ENCODE measurements around the gene FAM228B.

FAM228B gene

DNA sequence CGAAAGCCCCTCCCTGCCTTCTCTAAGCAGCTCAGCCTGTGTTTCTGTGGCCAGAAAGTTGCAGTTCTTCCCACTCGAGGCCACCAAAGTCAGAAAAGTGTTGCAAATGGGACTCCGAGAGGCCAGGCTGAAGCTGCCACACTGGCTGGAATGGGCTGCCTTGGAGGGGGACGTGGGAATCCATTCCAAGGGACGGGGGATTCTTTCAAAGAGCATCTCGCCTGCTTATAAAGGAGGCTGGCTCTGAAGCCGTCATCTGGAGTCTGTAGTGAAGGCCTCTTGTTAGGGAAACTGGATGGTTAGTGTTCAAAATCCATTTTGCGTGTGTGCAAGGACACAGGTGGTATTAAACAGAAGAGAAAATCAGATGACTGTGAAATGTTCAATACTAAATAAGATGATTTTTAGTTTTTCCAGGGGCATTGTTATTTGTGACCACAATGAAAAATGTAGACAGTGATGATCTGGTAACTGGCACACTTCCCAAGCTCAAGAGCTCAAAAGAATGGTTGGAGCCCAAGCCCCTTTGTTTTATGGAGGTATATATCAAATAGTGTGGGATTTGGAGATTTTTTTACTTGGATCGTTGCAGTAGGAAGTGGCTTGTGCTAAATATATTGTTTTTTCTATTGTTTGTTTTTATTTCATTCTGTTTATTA lies 782 bp downstream of the FAM228B start:
- no peak for TF ChIP-seq CTCF (IDR thresholded peaks at IDR 0.05)

DNA sequence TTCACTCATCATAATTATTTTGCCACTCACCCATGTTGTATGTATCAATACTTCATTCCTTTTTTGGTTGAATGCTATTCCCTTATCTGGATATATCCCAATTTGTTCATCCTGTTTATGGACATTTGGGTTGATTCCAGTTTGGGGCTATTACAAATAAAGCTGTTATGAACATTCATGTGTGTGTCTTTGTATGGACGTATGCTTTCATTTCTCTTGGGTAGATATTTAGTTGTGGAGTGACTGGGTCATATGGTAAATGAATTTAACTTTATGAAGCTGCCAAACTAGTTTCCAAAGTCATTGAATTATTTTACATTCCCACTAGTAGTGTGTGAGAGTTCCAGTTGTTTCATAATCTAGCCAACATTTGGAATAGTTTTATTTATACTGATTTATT lies 2.7 kb downstream of the FAM228B start:
- no peak for TF ChIP-seq CTCF (IDR thresholded peaks at IDR 0.05)

GRCh38 chr2:24132543-24132942 lies 9.3 kb downstream of the FAM228B start:
- no peak for TF ChIP-seq CTCF (IDR thresholded peaks at IDR 0.05)

DNA sequence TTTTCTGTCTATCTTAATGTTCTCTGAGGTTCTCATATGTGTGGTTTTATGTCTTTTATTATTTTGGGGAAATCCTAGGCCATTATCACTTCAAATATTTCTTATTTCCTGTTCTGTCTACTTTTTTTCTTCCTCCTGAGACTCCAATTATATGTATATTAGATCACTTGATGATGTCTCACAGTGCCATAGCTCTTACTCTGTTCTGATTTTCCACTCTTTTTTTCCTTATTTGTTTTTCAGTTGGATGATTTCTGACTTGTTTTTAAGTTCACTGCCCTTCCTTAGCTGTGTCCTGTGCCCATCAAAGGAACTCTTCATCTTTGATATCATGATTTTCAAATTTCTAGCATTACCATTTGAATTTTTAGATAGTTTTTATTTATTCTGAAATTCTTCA lies 24.1 kb downstream of the FAM228B start:
- no peak for TF ChIP-seq CTCF (IDR thresholded peaks at IDR 0.05)

DNA sequence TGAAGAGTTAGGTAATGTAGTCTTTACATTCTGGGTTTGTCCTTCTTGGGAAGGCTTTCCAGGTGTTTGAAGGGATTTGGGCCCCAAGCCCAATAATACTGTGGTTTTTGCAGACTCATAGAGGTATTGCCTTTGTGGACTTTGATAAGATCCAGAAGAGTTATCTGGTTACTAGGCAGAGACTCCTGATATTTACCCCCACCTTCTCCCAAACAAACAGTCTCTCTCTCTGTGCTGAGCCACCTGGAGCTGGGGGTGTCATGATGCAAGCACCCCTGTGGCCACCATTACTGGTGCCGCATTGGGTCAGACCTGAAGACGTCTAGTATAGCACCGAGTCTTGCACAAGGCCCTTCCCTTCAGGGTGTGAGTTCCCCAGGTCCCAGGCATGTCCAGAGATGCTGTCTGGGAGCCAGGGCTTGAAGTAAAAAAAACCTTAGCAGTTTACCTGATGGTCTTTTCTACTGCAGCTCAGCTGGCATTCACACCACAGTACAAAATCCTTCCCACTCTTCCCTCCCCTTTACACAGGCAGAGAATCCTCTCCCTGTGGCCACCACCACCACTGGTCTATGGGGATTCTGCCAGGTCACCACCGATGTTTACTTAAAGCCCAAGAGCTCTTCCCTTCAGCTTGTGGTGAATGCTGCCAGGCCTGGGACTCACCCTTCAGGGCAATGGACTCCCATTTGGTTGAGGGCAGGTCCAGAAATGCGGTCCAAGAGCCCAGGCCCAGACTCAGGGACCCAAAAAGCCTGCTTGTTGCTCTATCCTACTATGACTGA lies 29.3 kb downstream of the FAM228B start:
- TF ChIP-seq CTCF (IDR thresholded peaks at IDR 0.05) = no peak

- no peak for TF ChIP-seq CTCF (IDR thresholded peaks at IDR 0.05)
These were observed 30.2 kb downstream of the FAM228B start for GRCh38 chr2:24153478-24153877.

DNA sequence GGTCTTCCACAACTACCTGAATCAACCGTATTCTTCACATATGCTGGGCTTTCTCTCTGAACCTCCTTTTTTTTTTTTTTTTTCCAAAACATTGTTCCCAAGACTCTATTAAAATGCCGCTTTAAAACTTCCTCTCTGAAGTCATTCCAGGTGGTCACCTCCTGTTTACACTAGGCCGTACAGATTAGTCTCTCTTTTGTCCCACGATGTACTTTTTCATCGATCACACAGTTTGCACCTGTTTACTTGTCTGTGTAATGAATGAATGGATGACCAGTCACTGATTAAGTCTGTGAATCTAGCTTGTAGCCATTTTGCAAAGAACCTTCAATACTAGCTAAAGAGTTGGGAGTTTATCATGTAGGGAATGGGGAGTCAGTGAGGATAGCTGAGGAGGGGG lies 34.9 kb downstream of the FAM228B start:
- no peak for TF ChIP-seq CTCF (IDR thresholded peaks at IDR 0.05)

Measured in LNCAP (cell line).